Breast epithelium (tissue), 3 donors: ENCODE data around the gene HSD3B7.

Experiments
- CTCF ChIP-seq, 3 donors: fragments of 450-650 bp; IDR thresholded peaks; one replicate each; pipeline ENCODE4 v1.5.1; 2016 to 2017; ENCODE audit warnings: antibody characterized with exemption in 3 of 3, mild to moderate bottlenecking in 3 of 3, moderate library complexity in 3 of 3
- POLR2A ChIP-seq: fragments of 450-650 bp; IDR thresholded peaks from one replicate; pipeline ENCODE4 v1.6.1; 2016; ENCODE audit warnings: antibody characterized with exemption, mild to moderate bottlenecking, moderate library complexity
- POLR2AphosphoS5 ChIP-seq, 3 donors: sonication (generic); formaldehyde crosslinking; IDR thresholded peaks; one replicate each; pipeline ENCODE4 v1.6.1; 2017; ENCODE audit warnings: antibody characterized with exemption in 3 of 3

DNA sequence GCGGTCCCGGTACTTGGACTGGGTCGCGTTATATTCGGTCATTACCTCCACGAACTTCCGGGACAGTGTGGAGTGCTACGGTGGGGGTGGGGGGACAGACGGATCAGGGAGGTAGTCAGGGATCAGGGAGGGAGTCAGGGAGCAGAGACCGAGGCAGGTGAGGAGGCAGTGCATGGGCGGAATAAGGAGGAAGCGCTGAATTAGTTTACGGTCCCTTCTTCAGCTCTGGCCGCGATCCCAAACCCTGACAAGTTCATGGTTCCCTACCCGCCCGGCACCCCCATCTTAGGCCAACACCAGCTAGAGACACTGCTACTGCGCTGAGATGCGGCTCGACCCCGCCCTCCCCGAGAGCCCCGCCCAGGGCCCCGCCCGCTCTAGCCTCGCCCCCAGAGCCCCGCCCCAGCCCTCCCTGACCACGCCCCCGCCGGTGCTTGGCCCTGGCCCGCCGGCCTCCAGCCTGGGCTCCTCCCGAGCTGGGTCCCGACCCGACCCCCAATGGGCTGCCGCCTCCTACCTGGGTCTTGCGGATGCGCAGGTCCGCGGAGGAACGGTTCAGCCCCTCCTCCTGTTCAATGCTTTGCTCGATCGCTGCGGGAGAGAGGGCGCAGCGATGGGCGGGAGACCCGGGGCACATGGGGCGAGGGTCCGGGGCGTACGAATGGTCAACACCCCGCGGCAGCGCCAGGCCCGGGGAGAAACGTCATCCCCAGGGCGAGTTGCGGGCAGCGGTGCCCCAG is 12.1 kb downstream of the HSD3B7 start:
- TF ChIP-seq CTCF (IDR thresholded peaks at IDR 0.05) (no peak), POLR2A (no peak), POLR2AphosphoS5 (IDR thresholded peaks at IDR 0.05) (no peak)
